HepG2 (cell line): ENCODE results near the gene IPMK. TPM values are rescaled to one million over a fixed set of nuclear protein-coding genes. Genes with fewer than 3 reads are reported as not detected.

ENCODE experiments used
- ATAC-seq: fragments of 200-7000 bp; cut with Tn5 transposase; 3 replicates; pipeline ENCODE4 v1.9.1; 2020; ENCODE audit warnings: mild to moderate bottlenecking, moderate library complexity
- BruUV-seq: library from RNA; stranded (reverse); fragments of 400-500 nt; replicated peaks from 2 replicates; lab custom pipeline; 2021; lab: Mats Ljungman, UMichigan
- CTCF ChIA-PET: fragments of 300-600 bp; formaldehyde crosslinking; extraction: SDS; loops from one replicate; lab custom pipeline; 2021; ENCODE audit warnings: low total read pairs, inconsistent platforms, low intra/inter-chr PET ratio; lab: Yijun Ruan, JAX
- POLR2A ChIA-PET: fragments of 350-600 bp; sonication (Branson Sonifier 250); formaldehyde crosslinking; loops from one replicate; lab custom pipeline; 2020; ENCODE audit warnings: antibody characterized with exemption, inconsistent platforms; lab: Yijun Ruan, JAX
- DNase-seq: peaks from one replicate; pipeline ENCODE4 v3.0.0-alpha.2; 2015; ENCODE audit warnings: low spot score
- FAIRE-seq: peaks from 3 replicates; lab custom pipeline; 2011; peaks lifted over from hg19 to GRCh38; lab: Jason Lieb, UNC
- H2AFZ ChIP-seq: one replicate; pipeline ENCODE4 v1.6.1; 2011; ENCODE audit warnings: low read length, inconsistent platforms
- H3K27ac ChIP-seq: fragments of 300-600 bp; 3 replicates; pipeline ENCODE4 v1.8.0; 2011; ENCODE audit warnings: mixed run types, mild to moderate bottlenecking, mixed read lengths, low read length, inconsistent platforms; ENCODE audit not compliant: insufficient read depth; ENCODE audit errors: extremely low read length
- H3K27me3 ChIP-seq, 2 experiments: fragments of 200-600 bp in 1 of 2; 2 replicates in 1 of 2; 3 replicates in 1 of 2; pipeline versions ENCODE4 v1.6.0 to v1.8.0; 2011; ENCODE audit warnings: low read length in 2 of 2, mild to moderate bottlenecking in 2 of 2, moderate library complexity in 2 of 2, inconsistent platforms in 1 of 2; ENCODE audit not compliant: insufficient read depth in 2 of 2, control insufficient read depth in 1 of 2
- H3K36me3 ChIP-seq, 2 experiments: fragments of 200-600 bp in 1 of 2; replicated peaks in 1 of 2; 2 replicates in 1 of 2; 3 replicates in 1 of 2; pipeline versions ENCODE4 v1.5.1 to v1.8.0; 2011; ENCODE audit warnings: low read length in 2 of 2, inconsistent platforms in 1 of 2; ENCODE audit not compliant: insufficient read depth in 2 of 2, control insufficient read depth in 1 of 2
- H3K4me1 ChIP-seq: 2 replicates; pipeline ENCODE4 v1.5.1; 2012; ENCODE audit warnings: low read length, inconsistent platforms; ENCODE audit not compliant: insufficient read depth
- H3K4me2 ChIP-seq: 2 replicates; pipeline ENCODE4 v1.6.0; 2011; ENCODE audit warnings: low read depth, low read length, inconsistent platforms
- H3K4me3 ChIP-seq, 3 experiments: fragments of 200-600 bp in 1 of 3; sonication (generic), shearing (Covaris generic) in 1 of 3; replicated peaks in 1 of 3; 2 replicates each; pipeline ENCODE4 v1.5.1; 2011 to 2016; ENCODE audit warnings: low read length in 3 of 3, inconsistent platforms in 2 of 3, low read depth in 2 of 3, mild to moderate bottlenecking in 2 of 3, control low read depth in 1 of 3, mixed read lengths in 1 of 3; ENCODE audit not compliant: insufficient read depth in 1 of 3
- H3K79me2 ChIP-seq: one replicate; pipeline ENCODE4 v1.6.1; 2011; ENCODE audit warnings: low read length, inconsistent platforms; ENCODE audit not compliant: insufficient read depth
- H3K9ac ChIP-seq: 2 replicates; pipeline ENCODE4 v1.6.0; 2011; ENCODE audit warnings: mild to moderate bottlenecking, low read depth, low read length, inconsistent platforms; ENCODE audit not compliant: insufficient read depth
- H3K9me3 ChIP-seq: 2 replicates; pipeline ENCODE4 v1.5.1; 2012; ENCODE audit warnings: mild to moderate bottlenecking, low read length
- H4K20me1 ChIP-seq: 2 replicates; pipeline ENCODE4 v1.6.0; 2011; ENCODE audit warnings: inconsistent platforms, mild to moderate bottlenecking, low read length, moderate library complexity; ENCODE audit not compliant: insufficient read depth
- ATF7 ChIP-seq, 2 experiments: fragments of 450-650 bp in 1 of 2; sonication (generic) in 1 of 2; formaldehyde crosslinking in 1 of 2; IDR thresholded peaks; 2 replicates each; pipeline versions ENCODE4 v1.4.0 to v1.6.1; 2016 to 2020; ENCODE audit warnings: antibody characterized with exemption in 1 of 2, mild to moderate bottlenecking in 1 of 2, missing genetic modification reagents in 1 of 2
- FLYWCH1 ChIP-seq: sonication (generic); formaldehyde crosslinking; IDR thresholded peaks from 2 replicates; pipeline ENCODE4 v1.8.1; 2023; ENCODE audit warnings: mild to moderate bottlenecking, missing genetic modification reagents
- FOSL1 ChIP-seq: sonication (generic); formaldehyde crosslinking; IDR thresholded peaks from 2 replicates; pipeline ENCODE4 v1.9.0; 2021; ENCODE audit warnings: missing genetic modification reagents, borderline replicate concordance
- MIER3 ChIP-seq: IDR thresholded peaks from 2 replicates; pipeline ENCODE4 v1.6.1; 2016; ENCODE audit warnings: missing compliant biosample characterization, borderline replicate concordance
- NFAT5 ChIP-seq: sonication (generic); formaldehyde crosslinking; IDR thresholded peaks from 2 replicates; pipeline ENCODE4 v1.4.0; 2020; ENCODE audit warnings: missing genetic modification reagents
- SOX5 ChIP-seq: IDR thresholded peaks from 2 replicates; pipeline ENCODE4 v1.6.1; 2016; ENCODE audit warnings: borderline replicate concordance
- ZNF10 ChIP-seq: sonication (generic); formaldehyde crosslinking; IDR thresholded peaks from 2 replicates; pipeline ENCODE4 v1.4.0; 2020; ENCODE audit warnings: mild to moderate bottlenecking, low read depth, missing genetic modification reagents, borderline replicate concordance
- ZNF235 ChIP-seq: sonication (generic); formaldehyde crosslinking; IDR thresholded peaks from 2 replicates; pipeline ENCODE4 v1.8.1; 2023; ENCODE audit warnings: mild to moderate bottlenecking, missing genetic modification reagents, borderline replicate concordance
- in situ Hi-C: cut with HindIII; loops from 2 replicates; pipeline ENCODE4 v1.10.0; 2017; ENCODE audit warnings: low pct_unique_long_range_greater_than_20kb; ENCODE audit not compliant: extremely low pct_ligation_motif_present
- intact Hi-C: fragments of 100-400 bp; cut with micrococcal nuclease; formaldehyde crosslinking; loops from one replicate; pipeline ENCODE4 v1.10.0; 2022; ENCODE audit not compliant: unreplicated experiment
- polyA plus RNA-seq, 8 experiments: library from polyadenylated mRNA; depleted of rRNA in 3 of 8; stranded (reverse) in 7 of 8; unstranded in 1 of 8; fragments of >200 nt; fragmentation: Illumina TruSeq in 4 of 8; extraction: Trizol in 4 of 8; gene quantifications; 2 replicates each; pipeline versions ENCODE4 v1.2.1 to v1.2.3, GENCODE V29; 2011 to 2016; ENCODE audit warnings: low read depth in 4 of 8, missing spikeins in 1 of 8, mixed read lengths in 1 of 8; ENCODE audit not compliant: insufficient read depth in 1 of 8
- total RNA-seq, 5 experiments: library from RNA; depleted of rRNA; stranded (reverse); fragments of >200 nt; fragmentation: Illumina TruSeq; extraction: Trizol; gene quantifications; 2 replicates each; pipeline ENCODE4 v1.2.3, GENCODE V29; 2016; ENCODE audit warnings: low read depth in 1 of 5
- TF ChIP-seq, protein P1 (sequence below): sonication (generic); formaldehyde crosslinking; IDR thresholded peaks from 2 replicates; pipeline ENCODE4 v1.5.1; 2020; ENCODE audit warnings: missing genetic modification reagents, mild to moderate bottlenecking, borderline replicate concordance

IPMK gene
- total and polyA plus RNA-seq, 2 of the 13 experiments (the other 11 are each of a cell fraction or from before 2014, with no cell fraction given), result 2.7 to 3.9 TPM

GRCh38 chr10:58316874-58317273, 49.2 kb upstream of the IPMK start:
- Histone ChIP-seq H3K27me3 (no peaks in the 10 kb centered on the region; a peak in 1 of 5 replicates), H3K27ac (no peak overlapping the region), H3K4me2 (no peak overlapping the region), H2AFZ (no peak overlapping the region)
- DNase-seq (no peak), ATAC-seq (no peak)
- in situ Hi-C loops (no loop called here), intact Hi-C loops (no loop called here)
- BruUV-seq, result no TSS peak
- peak; percentile 70; the same call in 1 of the 2 replicates for TF ChIP-seq ATF7 (IDR thresholded peaks at IDR 0.05)
- TF ChIP-seq ATF7 (CRISPR knock-in tag; IDR thresholded peaks at IDR 0.05), result no peak
- TF ChIP-seq, protein P1, sequence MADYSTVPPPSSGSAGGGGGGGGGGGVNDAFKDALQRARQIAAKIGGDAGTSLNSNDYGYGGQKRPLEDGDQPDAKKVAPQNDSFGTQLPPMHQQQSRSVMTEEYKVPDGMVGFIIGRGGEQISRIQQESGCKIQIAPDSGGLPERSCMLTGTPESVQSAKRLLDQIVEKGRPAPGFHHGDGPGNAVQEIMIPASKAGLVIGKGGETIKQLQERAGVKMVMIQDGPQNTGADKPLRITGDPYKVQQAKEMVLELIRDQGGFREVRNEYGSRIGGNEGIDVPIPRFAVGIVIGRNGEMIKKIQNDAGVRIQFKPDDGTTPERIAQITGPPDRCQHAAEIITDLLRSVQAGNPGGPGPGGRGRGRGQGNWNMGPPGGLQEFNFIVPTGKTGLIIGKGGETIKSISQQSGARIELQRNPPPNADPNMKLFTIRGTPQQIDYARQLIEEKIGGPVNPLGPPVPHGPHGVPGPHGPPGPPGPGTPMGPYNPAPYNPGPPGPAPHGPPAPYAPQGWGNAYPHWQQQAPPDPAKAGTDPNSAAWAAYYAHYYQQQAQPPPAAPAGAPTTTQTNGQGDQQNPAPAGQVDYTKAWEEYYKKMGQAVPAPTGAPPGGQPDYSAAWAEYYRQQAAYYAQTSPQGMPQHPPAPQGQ (CRISPR knock-in tag), result no peak
- TF ChIP-seq, all 625 proteins: peak for 1
- peaks cover 19% of the 10 kb centered on the region for H3K4me1 ChIP-seq
- H3K79me2 ChIP-seq, result no peaks in the 10 kb centered on the region
- ChIA-PET CTCF (no interaction called here), POLR2A (no interaction called here)
- no peak for FAIRE-seq
- H3K4me3 ChIP-seq, result no peak overlapping the region
- H3K9ac ChIP-seq, result no peak overlapping the region
- no peaks in the 10 kb centered on the region for H3K36me3 ChIP-seq
- H4K20me1 ChIP-seq, result no peaks in the 10 kb centered on the region
- H3K9me3 ChIP-seq, result no peaks in the 10 kb centered on the region

GRCh38 chr10:58311026-58311425, 43.3 kb upstream of the IPMK start:
- no peak overlapping the region for H2AFZ ChIP-seq
- H3K4me2 ChIP-seq, result no peak overlapping the region
- H3K4me3 ChIP-seq, result no peak overlapping the region
- no peaks in the 10 kb centered on the region for H3K79me2 ChIP-seq
- no peaks in the 10 kb centered on the region for H3K36me3 ChIP-seq
- FAIRE-seq (no peak), DNase-seq (no peak), ATAC-seq (no peak)
- intact Hi-C loops, result no loop called here
- H3K4me1 ChIP-seq, result peaks cover 6% of the 10 kb centered on the region
- H3K27me3 ChIP-seq, result no peaks in the 10 kb centered on the region; a peak in 2 of 5 replicates
- in situ Hi-C loops, result no loop called here
- H3K9ac ChIP-seq, result no peak overlapping the region
- ChIA-PET CTCF (no interaction called here), POLR2A (no interaction called here)
- no TSS peak for BruUV-seq
- H4K20me1 ChIP-seq, result no peaks in the 10 kb centered on the region
- H3K9me3 ChIP-seq, result no peaks in the 10 kb centered on the region
- H3K27ac ChIP-seq, result no peak overlapping the region
- no peak for TF ChIP-seq ZNF235 (CRISPR knock-in tag)
- no peak for TF ChIP-seq FLYWCH1 (CRISPR knock-in tag)
- TF ChIP-seq FOSL1 (CRISPR knock-in tag), result no peak
- no peak for TF ChIP-seq NFAT5 (CRISPR knock-in tag)
- TF ChIP-seq ZNF10 (CRISPR knock-in tag), result no peak
- no peak for TF ChIP-seq MIER3 (CRISPR knock-in tag)
- no peak for TF ChIP-seq SOX5 (CRISPR knock-in tag)
